Muscle of arm (tissue), 14 donors: Measurements from ENCODE around the gene POLE4. TPM values are rescaled to one million over a fixed set of nuclear protein-coding genes. Genes with fewer than 3 reads are reported as not detected.

ENCODE experiments used
- DNase-seq: peaks from one replicate; pipeline ENCODE4 v3.0.0-alpha.2; 2013
- long read RNA-seq, 11 donors: transcript quantifications; one replicate each; lab custom pipeline, GENCODE V29; 2026
- polyA plus RNA-seq, 12 donors: library from polyadenylated mRNA; unstranded; fragments of 120-200 nt; gene quantifications; one replicate each; pipeline ENCODE4 v1.2.1, GENCODE V29; 2013; ENCODE audit not compliant: insufficient read length in 12 of 12

Gene POLE4, protein sequence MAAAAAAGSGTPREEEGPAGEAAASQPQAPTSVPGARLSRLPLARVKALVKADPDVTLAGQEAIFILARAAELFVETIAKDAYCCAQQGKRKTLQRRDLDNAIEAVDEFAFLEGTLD
- 10 to 100 TPM in 11 of 12 donors, not detected in 1; 27.3 to 82.5 (median 51.4) TPM for polyA plus RNA-seq
- long read RNA-seq, donor 1, transcript POLE4-205 (4 exons, 1,248 nt), result major isoform, 63 of 70 reads
- long read RNA-seq, donor 1, partial matches to known transcripts, result 7 of 70 reads
- long read RNA-seq, donor 1, other reads (novel, unspliced or antisense), result 0 of 70 reads
- long read RNA-seq, donor 2, transcript POLE4-205 (4 exons, 1,248 nt), result major isoform, 29 of 30 reads
- long read RNA-seq, donor 2, partial matches to known transcripts, result 0 of 30 reads
- long read RNA-seq, donor 2, other reads (novel, unspliced or antisense), result 0 of 30 reads
- long read RNA-seq, donor 3, transcript POLE4-205 (4 exons, 1,248 nt), result major isoform, 21 of 21 reads
- long read RNA-seq, donor 3, partial matches to known transcripts, result 0 of 21 reads
- long read RNA-seq, donor 3, other reads (novel, unspliced or antisense), result 0 of 21 reads
- long read RNA-seq, donor 4, transcript POLE4-205 (4 exons, 1,248 nt), result major isoform, 16 of 21 reads
- long read RNA-seq, donor 4, partial matches to known transcripts, result 5 of 21 reads
- long read RNA-seq, donor 4, other reads (novel, unspliced or antisense), result 0 of 21 reads
- long read RNA-seq, donor 5, transcript POLE4-205 (4 exons, 1,248 nt), result major isoform, 57 of 57 reads
- long read RNA-seq, donor 5, partial matches to known transcripts, result 0 of 57 reads
- long read RNA-seq, donor 5, other reads (novel, unspliced or antisense), result 0 of 57 reads
- long read RNA-seq, donor 6, transcript POLE4-205 (4 exons, 1,248 nt), result major isoform, 13 of 14 reads
- long read RNA-seq, donor 6, partial matches to known transcripts, result 0 of 14 reads
- long read RNA-seq, donor 6, other reads (novel, unspliced or antisense), result 0 of 14 reads
- long read RNA-seq, donor 7, transcript POLE4-205 (4 exons, 1,248 nt), result major isoform, 19 of 19 reads
- long read RNA-seq, donor 7, partial matches to known transcripts, result 0 of 19 reads
- long read RNA-seq, donor 7, other reads (novel, unspliced or antisense), result 0 of 19 reads
- long read RNA-seq, donor 8, transcript POLE4-205 (4 exons, 1,248 nt), result major isoform, 37 of 38 reads
- long read RNA-seq, donor 8, partial matches to known transcripts, result 0 of 38 reads
- long read RNA-seq, donor 8, other reads (novel, unspliced or antisense), result 0 of 38 reads
- long read RNA-seq, donor 9, transcript POLE4-205 (4 exons, 1,248 nt), result major isoform, 29 of 34 reads
- long read RNA-seq, donor 9, partial matches to known transcripts, result 5 of 34 reads
- long read RNA-seq, donor 9, other reads (novel, unspliced or antisense), result 0 of 34 reads
- long read RNA-seq, donor 10, transcript POLE4-205 (4 exons, 1,248 nt), result major isoform, 46 of 55 reads
- long read RNA-seq, donor 10, partial matches to known transcripts, result 9 of 55 reads
- long read RNA-seq, donor 10, other reads (novel, unspliced or antisense), result 0 of 55 reads
- long read RNA-seq, donor 11, transcript POLE4-205 (4 exons, 1,248 nt), result major isoform, 37 of 37 reads
- long read RNA-seq, donor 11, partial matches to known transcripts, result 0 of 37 reads
- long read RNA-seq, donor 11, other reads (novel, unspliced or antisense), result 0 of 37 reads

DNA sequence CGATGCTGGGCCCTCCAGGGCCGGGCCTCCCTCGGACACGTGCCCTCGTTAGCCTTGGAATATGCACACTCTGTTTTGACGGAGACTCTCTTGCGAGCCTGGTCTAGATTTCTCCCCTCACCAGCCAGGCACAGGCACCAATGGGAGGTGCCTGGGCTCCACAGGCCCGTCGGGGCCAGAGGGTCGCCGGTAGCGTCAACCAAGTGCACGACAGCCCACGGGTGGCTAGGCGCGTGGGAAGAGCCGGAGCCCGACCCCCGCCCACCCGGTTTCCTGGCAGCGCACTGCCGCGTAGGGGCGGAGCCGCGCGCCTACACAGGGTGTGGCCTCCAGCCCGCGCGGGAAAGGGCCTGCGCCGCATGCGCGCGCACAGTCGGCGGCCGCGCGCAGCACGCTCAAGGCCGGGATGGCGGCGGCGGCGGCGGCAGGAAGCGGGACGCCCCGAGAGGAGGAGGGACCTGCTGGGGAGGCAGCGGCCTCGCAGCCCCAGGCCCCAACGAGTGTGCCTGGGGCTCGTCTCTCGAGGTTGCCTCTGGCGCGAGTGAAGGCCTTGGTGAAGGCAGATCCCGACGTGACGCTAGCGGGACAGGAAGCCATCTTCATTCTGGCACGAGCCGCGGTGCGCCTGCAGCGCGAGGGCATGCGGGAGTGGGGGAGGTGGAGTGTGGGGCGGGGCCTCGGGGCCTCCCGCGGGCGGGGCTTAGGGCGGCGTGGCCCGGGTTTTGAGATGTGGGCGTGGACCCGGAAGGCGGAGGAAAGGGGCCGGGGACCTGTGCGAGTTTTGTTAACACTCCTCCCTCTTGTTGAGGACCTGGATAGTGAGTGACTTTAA is at the start of gene POLE4:
Gene POLE4 (plus strand): TSS at position 370 of the 832 bp plus-strand sequence. CDS start 37 bp downstream, at position 407.
- DNase-seq, result peak; percentile 91

DNA sequence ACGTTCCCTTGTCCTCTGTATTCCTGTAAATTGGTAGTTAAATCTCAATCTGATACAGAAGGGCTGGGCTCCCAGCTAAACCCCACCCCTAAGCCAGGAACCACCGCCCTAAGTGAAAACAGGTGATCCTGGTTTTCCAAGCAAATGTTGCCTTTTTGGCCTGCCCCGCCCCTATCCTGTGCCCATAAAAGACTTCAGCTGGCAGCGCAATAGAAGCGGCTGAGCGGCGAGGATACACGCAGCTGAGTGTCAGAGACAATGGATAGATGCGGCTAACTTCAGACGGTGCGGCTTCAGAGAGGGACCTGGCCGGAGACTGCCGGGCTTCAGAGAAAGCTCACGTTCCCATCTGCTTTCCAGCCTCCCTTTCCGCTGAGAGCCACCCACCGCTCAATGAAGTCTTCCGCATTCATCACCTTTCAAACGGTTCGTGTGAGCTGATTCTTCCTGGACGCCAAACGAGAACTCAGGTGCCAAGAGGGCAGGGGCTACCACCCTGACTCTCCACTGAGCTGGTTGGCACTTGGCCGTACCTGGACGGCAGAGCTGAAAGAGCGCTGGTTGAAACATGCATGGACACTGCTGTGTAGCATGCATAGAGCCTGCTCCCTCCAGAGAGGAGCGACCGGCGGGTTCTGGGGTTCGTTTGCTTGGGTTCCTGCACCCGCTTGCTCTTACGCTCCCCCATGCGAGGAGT is 49.5 kb upstream of the POLE4 start:
- no peak for DNase-seq

DNA sequence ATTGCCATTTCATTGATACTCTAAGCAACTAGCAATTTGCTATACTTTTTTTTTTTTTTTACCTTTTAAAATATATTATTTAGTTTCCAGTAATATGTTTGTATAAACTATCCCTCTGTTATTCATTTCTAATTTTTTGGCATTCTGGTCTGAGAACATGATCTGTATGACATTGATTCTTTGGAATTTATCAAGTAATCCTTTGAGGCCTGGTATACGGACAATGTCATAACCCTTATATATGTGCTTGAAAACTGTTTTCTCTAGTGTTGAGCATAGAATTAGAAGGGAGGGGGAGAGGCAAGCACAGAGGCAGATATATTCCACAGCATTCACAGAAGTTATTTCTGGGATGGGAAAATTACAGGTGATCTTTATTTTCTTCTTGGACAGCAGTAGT is 48.2 kb upstream of the POLE4 start:
- no peak for DNase-seq

DNA sequence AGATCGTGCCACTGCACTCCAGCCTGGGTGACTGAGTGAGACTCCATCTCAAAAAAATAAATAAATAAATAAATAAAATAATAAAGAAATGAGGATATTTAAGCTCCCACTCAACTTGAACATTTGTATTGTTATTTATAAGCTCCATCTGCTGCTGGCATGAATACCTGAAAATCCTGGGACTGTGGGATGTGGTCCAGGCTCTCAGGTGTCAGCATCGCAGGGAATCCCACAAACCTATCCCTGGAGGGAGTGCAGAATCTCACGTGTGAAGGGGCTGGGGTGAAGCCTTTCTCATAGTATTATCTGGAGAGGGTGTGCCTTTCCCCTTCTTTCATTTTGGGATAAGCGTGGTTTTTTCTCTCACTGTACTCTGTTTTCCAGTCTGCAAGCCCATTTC is 47.4 kb upstream of the POLE4 start:
- no peak for DNase-seq

DNA sequence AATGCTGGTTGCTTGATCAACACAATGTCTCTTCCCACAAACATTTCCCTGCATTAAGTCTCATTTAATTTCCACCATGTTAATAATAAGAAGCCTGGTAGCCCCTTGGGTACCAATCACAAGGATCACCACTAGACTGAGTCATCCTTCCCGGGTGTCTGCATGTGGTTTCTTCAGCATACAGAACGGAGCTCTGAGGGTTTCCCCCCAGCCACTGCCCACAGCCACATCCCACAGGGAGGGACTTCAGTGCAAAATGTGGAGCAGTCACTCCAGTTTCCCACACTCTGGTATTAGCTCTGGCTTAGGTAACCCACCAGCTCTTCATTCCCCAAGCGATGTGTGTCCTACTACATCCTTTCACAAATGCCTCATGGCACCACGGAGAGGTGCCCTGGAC is 42.7 kb upstream of the POLE4 start:
- no peak for DNase-seq

DNA sequence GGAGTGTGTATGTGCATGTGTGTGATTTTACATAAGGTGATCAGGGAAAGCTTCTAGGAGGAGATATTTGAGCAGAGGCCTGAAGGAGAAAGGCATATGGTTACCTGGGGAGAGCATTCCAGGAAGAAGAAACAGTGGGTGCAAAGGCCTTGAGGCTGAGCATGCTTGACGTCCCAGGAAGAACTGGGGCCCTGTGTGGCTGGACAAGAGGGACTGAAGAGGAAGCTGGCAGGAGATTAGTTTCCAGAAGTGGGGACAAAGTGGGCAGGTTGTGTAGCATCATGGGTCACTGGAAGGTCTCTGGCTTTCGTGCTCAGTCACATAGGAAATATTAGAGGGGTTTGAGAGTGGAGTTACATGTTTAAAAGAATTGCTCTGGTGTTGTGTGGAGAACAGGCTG is 42.0 kb upstream of the POLE4 start:
- no peak for DNase-seq

DNA sequence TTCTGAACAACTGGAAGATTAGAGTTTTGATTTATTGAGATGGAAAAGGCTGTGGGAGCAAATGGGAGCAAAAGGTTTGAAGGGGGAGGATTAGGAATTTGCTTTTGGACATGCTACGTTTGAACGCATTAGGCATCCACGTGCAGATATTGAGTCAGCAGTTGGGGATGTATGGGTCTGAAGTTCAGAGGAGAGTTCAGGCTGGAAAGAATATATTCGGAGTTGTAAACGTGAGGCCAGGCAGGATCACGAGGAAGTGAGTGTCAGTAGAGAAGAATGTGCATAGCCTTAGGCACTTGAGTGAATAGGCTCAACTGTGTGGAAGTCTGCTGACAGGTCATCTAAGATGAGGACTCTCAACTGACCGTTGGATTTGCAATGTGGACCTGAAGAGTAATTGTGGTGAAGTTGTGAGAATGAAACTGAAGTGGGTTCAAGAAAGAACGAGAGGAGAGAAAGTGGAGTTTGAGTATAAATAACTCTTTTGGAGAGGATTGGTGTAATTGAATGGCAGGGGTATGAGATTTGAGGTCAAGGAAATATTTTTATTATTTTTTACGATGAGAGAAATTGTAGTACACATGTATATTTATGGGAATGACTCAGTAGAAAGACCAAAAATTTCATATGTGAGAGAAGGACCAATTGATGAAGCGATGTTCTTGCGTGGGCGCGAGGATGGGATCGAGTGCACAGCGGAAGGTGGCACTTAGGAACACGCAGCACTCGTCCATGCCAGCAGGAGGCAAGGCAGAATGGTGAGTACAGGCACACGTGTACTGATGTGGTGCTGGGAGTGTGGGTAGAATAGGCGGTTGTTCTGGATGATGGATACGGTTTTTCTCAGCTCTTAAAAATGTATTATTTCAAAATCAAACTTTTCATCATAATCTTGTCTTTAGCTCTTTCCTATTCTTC is 40.5 kb upstream of the POLE4 start:
- DNase-seq, result no peak

DNA sequence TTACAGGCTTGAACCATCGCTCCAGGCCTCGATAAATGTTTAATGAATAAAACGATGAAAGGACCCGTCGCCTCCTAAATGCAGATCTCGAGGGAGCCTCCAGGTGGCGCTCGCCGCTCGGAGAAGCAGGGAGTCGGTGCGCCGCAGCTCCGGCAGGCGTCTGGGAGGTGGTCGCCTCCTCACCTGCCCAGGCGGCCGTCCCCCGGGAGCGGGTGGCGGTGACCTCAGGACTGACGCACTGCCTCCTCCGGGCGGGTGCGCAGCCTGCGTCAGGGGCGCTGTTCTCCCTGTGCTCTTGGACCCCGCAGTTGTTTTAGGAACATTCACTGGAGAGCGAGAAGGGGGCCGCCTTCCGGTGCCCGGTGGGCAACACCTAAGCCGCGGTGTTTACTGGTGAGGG is 38.6 kb upstream of the POLE4 start:
- peak; percentile 46 for DNase-seq

DNA sequence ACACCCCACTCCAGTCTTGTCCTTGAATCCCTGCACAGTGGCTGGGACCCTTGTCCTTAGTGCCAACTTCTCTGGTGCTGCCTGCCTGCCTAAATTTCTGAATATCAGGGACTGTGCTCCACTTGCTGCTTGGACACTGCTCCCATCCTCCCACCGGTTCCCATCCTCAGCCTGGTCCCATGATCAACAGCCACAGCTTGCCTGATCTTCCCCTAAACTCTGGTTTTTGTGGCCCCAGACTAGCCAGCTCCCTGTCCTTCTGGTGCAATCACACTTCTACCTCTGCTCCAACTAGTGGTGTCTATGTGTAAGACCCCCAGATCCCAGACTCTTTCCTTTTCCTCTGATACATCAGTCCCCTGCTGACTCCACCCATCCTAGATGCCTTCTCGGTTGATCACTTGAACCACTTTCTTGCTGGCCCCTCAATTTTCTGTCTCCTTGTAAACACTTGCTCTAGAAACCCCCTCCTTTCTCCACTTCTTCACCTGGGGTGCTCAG is 37.2 kb upstream of the POLE4 start:
- DNase-seq, result no peak

DNA sequence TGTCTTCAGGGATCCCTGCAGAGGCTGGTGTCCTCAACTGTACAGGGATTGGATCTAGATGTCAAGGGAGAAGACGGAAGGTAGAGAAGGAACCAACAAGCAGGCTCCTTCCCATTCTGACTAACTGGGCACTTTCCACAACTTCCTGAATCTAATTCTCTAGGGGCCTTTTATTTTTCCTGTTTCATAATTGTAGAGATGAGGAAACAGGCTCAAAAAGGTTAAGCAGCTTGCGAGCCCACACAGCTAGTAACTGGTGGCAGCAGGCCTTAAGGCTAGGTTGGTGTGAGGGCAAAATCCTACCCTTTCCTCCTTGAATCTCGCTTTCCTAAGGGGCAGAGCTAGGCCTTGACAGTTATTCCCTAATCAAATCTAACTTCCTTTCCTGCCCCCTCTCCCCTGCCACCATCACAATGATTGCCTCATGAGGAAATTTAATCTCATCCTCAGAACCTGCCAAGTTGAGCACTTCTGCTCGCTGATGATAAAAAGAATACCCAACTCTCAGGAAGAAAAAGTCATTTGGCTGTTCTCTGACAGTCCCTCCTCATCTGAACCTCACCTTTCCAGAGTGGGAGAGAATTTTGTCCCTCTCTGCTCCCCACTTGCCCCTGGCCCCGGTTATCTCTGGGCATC is 35.7 kb upstream of the POLE4 start:
- DNase-seq, result no peak

DNA sequence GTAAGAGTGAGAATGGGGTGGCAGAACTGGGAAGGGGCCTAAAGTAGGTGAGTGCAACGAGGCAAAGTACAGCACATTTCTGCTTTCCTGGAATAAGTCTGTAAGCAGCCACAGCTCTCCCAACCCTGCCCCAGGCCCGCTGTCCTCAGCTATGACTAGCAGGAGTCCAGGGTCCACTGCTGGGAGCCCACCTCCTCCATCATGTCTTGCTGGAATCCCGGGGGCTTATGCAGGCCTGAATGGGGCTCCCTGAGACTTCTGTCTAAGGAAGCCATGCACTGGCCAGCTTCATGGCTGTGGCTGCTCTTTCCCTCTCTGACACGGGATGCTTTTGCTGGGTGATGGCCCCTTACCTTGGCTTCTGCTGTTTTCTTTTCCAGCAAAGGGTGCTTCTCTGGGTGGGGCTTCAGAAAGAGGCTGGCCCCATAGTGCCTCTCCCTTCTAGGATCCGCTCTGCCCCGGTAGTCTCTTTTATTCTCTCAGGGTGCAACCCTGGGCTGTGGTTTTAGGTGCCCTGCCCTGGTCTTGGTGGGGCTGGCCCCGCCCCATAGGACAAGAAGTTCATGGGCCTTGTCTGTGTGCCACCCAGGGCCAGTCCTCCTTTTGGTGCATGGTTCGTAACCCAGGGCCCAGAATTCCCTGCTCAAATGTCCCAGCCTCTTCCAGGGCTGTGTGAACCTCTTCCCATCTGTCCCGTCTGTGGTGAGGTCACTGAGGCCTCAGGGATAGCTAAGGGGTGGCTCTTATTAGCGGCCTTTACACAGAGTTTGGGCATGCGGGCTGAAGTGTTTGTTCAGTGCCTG is 33.8 kb upstream of the POLE4 start:
- DNase-seq, result no peak

DNA sequence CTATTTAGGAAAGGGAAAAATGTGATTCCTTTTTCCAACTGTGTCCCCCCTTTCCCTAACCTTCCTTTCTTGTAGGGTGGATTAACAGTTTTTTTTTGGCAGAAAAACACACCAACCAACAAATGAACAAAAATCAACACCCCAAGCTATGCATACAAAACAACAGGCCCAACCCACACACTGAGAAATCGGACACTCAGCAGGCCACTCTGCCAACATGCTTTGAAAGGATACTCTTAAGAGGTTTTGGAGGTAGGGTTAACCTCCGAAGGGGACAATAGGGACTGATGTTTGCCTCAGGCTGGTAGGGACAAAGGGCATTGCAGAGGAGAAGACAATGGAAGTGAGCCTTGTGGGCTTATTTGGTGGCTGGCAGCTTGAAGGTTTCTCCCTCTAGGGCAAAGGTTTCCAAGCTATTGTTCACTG is 33.1 kb upstream of the POLE4 start:
- DNase-seq, result no peak

DNA sequence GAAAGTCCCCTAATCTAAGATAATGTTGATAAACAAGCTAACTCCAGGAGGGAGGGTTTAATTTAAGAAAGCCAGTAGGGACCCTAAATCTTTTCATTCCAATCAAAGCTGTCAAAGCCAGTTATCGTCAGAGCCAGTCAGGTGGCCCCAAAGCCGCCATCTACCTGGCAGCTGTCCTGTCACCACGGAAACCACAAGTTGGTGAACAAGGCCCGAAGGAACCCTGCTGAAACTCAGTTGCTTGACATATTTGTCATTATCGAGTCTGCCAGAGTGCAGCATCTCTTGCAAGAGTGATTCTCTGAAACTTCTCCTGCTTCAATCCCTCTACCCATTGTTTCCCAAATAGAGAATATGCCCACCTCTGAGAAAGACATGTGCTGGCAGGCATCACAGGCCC is 30.8 kb upstream of the POLE4 start:
- no peak for DNase-seq

DNA sequence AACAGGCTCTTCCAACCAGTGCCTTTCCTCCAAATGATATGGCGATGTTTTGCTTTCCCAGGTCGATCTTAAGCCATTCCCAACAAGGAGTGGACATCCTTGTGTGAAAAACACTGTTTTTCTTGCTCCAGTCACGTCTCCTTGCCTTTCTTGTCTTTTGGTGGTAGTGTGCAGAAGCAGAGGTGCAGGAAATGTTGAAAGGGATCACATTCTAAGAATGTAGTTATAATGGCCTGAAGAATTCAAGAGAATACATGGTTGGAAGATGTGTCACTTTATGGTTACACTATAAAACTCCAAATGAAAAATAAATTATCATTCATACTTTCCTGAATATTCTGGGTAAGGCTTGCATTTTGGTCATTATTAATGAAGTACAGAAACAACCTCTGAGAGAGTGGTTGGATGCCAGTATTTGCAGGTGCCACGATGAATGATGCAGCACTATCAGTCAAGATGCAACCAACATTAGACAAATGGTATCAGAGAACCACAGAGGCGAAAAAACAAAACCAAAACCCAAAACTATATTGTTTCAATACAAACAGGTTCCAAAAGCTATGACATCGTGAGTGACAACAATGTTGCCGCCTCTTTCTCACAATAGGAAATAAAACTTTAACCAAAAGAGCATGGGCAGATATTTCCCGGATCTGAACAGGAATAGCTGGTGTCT is 27.5 kb upstream of the POLE4 start:
- no peak for DNase-seq

DNA sequence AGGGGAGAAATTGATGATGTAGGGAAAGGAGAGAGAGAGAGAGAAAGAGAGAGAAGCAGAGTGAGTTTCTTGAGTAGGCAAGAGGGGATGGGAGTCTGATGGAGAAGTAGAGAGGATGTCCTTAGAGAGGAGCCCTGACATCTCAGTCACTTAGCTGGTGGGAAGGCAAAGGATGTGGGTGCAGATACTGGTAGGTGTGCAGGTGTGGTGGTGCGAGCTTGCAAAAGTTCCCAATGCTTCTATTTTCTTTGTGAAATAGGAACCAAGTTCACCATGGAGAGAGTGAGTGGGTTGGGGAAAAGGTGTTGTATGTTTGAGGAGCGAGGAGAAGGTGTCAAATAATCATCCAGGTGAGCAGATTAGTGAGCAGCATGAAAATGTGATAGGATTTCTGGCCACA is 26.5 kb upstream of the POLE4 start:
- DNase-seq, result no peak

DNA sequence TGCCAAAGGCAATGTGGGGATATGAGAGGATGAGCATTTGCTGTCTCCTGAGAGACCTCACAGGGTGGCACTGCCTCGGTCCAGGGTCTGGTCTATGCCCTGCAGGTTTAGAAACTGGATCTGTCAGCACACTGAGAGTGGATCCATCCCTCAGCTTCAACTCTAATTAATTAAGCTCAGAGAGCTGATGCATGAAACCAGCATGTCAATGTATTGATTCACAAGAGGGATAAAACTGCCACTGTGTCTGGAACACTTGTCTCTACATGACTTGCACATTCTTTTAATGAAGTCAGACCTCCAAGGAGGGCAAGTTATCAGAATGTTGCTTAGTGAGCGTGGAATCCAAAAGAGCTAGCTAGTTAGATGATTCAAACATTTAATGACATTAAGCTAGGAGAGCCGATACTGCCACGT is 22.5 kb upstream of the POLE4 start:
- no peak for DNase-seq
